A549 treated with dexamethasone at 1 μM for 4 hours (cell line): ENCODE results near the gene ACKR2. TPM values are rescaled to one million over a fixed set of nuclear protein-coding genes. Genes with fewer than 3 reads are reported as not detected.

ENCODE experiments used
- total RNA-seq: library from RNA; stranded (reverse); fragments of 200-300 nt; extraction: Qiagen RNA extraction; gene quantifications from 5 replicates; pipeline ENCODE4 v1.2.3, GENCODE V29; 2022

ACKR2 gene, protein sequence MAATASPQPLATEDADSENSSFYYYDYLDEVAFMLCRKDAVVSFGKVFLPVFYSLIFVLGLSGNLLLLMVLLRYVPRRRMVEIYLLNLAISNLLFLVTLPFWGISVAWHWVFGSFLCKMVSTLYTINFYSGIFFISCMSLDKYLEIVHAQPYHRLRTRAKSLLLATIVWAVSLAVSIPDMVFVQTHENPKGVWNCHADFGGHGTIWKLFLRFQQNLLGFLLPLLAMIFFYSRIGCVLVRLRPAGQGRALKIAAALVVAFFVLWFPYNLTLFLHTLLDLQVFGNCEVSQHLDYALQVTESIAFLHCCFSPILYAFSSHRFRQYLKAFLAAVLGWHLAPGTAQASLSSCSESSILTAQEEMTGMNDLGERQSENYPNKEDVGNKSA
- total RNA-seq, result 0.04 to 0.11 TPM (median 0.05 TPM) in 5 replicates

GRCh38 chr3:42809202-42809601 lies at the start of gene ACKR2:
Gene ACKR2 (plus strand): TSS chr3:42809445. CDS start chr3:42864503, 55,058 bp downstream.

DNA sequence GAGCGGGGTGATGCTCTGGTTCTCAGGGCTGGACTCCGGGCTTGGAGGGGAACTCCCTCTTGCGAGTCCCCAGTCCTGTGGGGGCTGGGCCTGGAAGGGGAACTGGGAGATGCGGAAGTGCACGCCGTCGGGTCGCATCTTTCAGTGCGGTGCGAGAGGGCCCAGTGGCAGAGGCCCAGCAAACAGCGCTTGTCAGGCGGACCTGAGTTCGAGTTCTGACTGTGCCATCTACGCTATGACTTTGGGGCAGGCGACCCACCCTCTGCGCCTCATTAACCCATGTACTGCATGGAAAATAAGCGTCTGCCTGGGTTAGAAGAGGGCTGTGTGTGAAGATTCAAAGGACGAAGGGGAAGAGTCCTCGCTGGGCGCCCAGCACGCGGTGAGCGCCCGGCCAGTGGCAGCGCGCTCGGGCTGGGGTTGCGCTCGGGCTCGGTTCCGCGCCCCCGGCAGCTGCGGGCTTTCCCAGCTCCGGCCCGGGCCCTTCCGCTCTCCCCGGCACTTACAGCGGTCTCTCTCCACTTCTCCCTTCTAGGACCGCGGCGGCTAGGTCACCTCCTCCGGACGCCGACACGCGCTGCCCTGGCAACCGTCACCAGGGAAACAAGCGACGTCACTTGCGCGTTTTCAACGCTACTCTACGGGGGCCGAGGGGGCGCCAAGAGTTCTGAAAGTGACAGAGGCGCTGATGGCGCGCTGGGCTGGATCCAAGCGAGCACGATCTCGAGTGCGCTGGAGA lies 36.4 kb upstream of the ACKR2 start, which contains the start of gene CCDC13:
CCDC13 (minus strand) TSS at position 584 of the 739 bp plus-strand sequence. CDS start 14,908 bp downstream, outside the sequence.

DNA sequence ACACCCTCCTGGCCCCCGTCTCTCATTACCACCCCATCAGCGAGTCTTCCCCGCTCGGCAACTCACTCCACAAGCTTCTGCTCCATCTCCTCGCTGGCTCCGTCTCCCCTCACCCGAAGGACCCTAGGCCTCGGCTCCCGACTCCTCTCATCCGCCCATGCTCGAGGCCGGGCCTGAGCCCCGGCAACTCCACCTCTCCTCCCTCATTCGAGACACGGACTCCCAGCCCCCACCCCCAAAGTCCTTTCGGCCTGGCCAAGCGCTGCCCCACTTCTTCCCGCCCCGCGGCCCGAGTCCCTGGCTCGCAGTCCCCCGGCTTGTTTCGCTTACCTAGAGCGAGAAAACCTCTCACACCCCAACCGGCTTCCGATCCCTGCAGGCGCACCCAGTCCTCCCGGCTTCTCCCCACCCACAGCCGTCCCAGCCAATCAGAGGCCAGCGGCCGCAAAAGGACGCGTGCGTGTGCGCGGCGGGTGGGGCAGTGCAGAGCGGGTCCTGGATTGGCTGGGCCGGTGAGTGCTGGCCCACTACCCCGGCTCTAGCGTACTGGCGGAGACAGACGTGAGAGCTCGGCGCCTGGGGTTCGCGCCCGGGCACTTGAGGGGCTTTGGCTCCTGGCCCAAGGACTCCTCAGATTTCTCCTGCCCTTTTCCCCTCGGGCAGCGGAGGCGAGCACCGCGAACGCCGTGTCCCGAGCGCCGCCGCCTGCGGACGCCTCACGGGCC lies 5.0 kb upstream of the ACKR2 start, which contains the start of gene HIGD1A:
HIGD1A (minus strand) TSS at position 385 of the 725 bp plus-strand sequence. CDS start 10,237 bp downstream, outside the sequence.

GRCh38 chr3:42875325-42876151 lies 66.3 kb downstream of the ACKR2 start, which contains the start of gene CYP8B1:
Gene CYP8B1 (minus strand): TSS chr3:42875879. CDS start chr3:42875816, 63 bp downstream.

GRCh38 chr3:42906070-42906847 lies 97.0 kb downstream of the ACKR2 start, which contains the start of gene ZNF662:
Gene ZNF662 (plus strand): TSS chr3:42906142. CDS start chr3:42908115, 1,973 bp downstream.

Other genes with a start within 250 kb of the ACKR2 start
- 29.0 to 37.7 TPM (median 34.1 TPM) in 5 replicates for gene SEC22C, start 227.5 kb upstream of the ACKR2 start, total RNA-seq
- gene SS18L2, start 218.6 kb upstream of the ACKR2 start, total RNA-seq, result 16.4 to 19.1 TPM (median 16.9 TPM) in 5 replicates
- gene NKTR, start 208.8 kb upstream of the ACKR2 start, total RNA-seq, result 7.8 to 14.1 TPM (median 10.0 TPM) in 5 replicates
- 4.8 to 7.0 TPM (median 5.8 TPM) in 5 replicates for gene ZBTB47, start 155.7 kb upstream of the ACKR2 start, total RNA-seq
- gene KLHL40, start 123.9 kb upstream of the ACKR2 start, total RNA-seq, result not detected in 5 replicates
- 0.14 TPM in 1 of 5 replicates, not detected in the others for gene HHATL, start 106.6 kb upstream of the ACKR2 start, total RNA-seq
- 0.39 to 0.61 TPM (median 0.50 TPM) in 5 replicates for gene CCDC13, start 36.2 kb upstream of the ACKR2 start, total RNA-seq
- 70.1 to 95.7 TPM (median 73.2 TPM) in 5 replicates for gene HIGD1A, start 5.0 kb upstream of the ACKR2 start, total RNA-seq
- gene CYP8B1, start 66.4 kb downstream of the ACKR2 start, total RNA-seq, result not detected in 5 replicates
- not detected in 5 replicates for gene ZNF662, start 96.7 kb downstream of the ACKR2 start, total RNA-seq
- not detected in 5 replicates for gene GASK1A, start 169.9 kb downstream of the ACKR2 start, total RNA-seq